Measurements from ENCODE around the gene ADAM17. TPM values are rescaled to one million over a fixed set of nuclear protein-coding genes. Genes with fewer than 3 reads are reported as not detected.

ADAM17 gene
- total RNA-seq, 1 experiment from 2014 or later, result 39.8 TPM

- Histone ChIP-seq H3K4me2 (ENCODE audit: low read depth, low read length, poor library complexity, severe bottlenecking) (no peak overlapping the region), H3K36me3 (ENCODE audit: insufficient read depth, low read length) (peaks cover 65% of the 10 kb centered on the region; the same call in 1 of the 2 replicates), H3K79me2 (ENCODE audit: low read length) (peaks cover 87% of the 10 kb centered on the region), H3K27me3 (ENCODE audit: low read length) (no peaks in the 10 kb centered on the region), H3K9ac (ENCODE audit: low read length) (no peak overlapping the region), H2AFZ (ENCODE audit: low read length) (no peak overlapping the region), H3K9me2 (replicated peaks; ENCODE audit: insufficient read depth, low read length) (no peaks in the 10 kb centered on the region), H3K27ac (ENCODE audit: low read length) (no peak overlapping the region), H3K9me3 (ENCODE audit: low read length) (no peaks in the 10 kb centered on the region), H3K4me3 (ENCODE audit: low read length) (no peak overlapping the region), H3K4me1 (ENCODE audit: low read length) (no peaks in the 10 kb centered on the region; the same call in 1 of the 2 replicates), H4K20me1 (ENCODE audit: insufficient read depth, low read depth, low read length) (no peaks in the 10 kb centered on the region)
- no peak for DNase-seq
Observed at GRCh38 chr2:9532421-9532820, 23.2 kb downstream of the ADAM17 start.

GRCh38 chr2:9527995-9528787 lies 27.4 kb downstream of the ADAM17 start:
- no peaks in the 10 kb centered on the region for H3K27me3 ChIP-seq (ENCODE audit: low read length)
- no peak overlapping the region for H2AFZ ChIP-seq (ENCODE audit: low read length)
- no peak overlapping the region for H3K4me3 ChIP-seq (ENCODE audit: low read length)
- no peak for DNase-seq
- H3K4me2 ChIP-seq (ENCODE audit: low read depth, low read length, poor library complexity, severe bottlenecking), result no peak overlapping the region
- H3K27ac ChIP-seq (ENCODE audit: low read length), result no peak overlapping the region
- H3K9me2 ChIP-seq (replicated peaks; ENCODE audit: insufficient read depth, low read length), result no peaks in the 10 kb centered on the region
- no peak overlapping the region for H3K9ac ChIP-seq (ENCODE audit: low read length)
- peaks cover 57% of the 10 kb centered on the region for H3K36me3 ChIP-seq (ENCODE audit: insufficient read depth, low read length)
- no peaks in the 10 kb centered on the region for H3K4me1 ChIP-seq (ENCODE audit: low read length)
- no peaks in the 10 kb centered on the region for H3K9me3 ChIP-seq (ENCODE audit: low read length)
- no peaks in the 10 kb centered on the region for H4K20me1 ChIP-seq (ENCODE audit: insufficient read depth, low read depth, low read length)
- peaks cover 64% of the 10 kb centered on the region for H3K79me2 ChIP-seq (ENCODE audit: low read length)

- Histone ChIP-seq H3K4me2 (ENCODE audit: low read depth, low read length, poor library complexity, severe bottlenecking) (no peak overlapping the region), H3K9ac (ENCODE audit: low read length) (no peak overlapping the region), H3K36me3 (ENCODE audit: insufficient read depth, low read length) (peaks cover 70% of the 10 kb centered on the region), H3K9me2 (replicated peaks; ENCODE audit: insufficient read depth, low read length) (no peaks in the 10 kb centered on the region), H4K20me1 (ENCODE audit: insufficient read depth, low read depth, low read length) (no peaks in the 10 kb centered on the region), H3K27me3 (ENCODE audit: low read length) (no peaks in the 10 kb centered on the region), H3K9me3 (ENCODE audit: low read length) (no peaks in the 10 kb centered on the region), H2AFZ (ENCODE audit: low read length) (no peak overlapping the region), H3K27ac (ENCODE audit: low read length) (no peak overlapping the region), H3K4me1 (ENCODE audit: low read length) (no peaks in the 10 kb centered on the region), H3K4me3 (ENCODE audit: low read length) (no peak overlapping the region), H3K79me2 (ENCODE audit: low read length) (peaks cover 56% of the 10 kb centered on the region)
- no peak for DNase-seq
Observed at GRCh38 chr2:9525266-9525665, 30.4 kb downstream of the ADAM17 start.

GRCh38 chr2:9524291-9524690 lies 31.3 kb downstream of the ADAM17 start:
- peaks cover 71% of the 10 kb centered on the region for H3K36me3 ChIP-seq (ENCODE audit: insufficient read depth, low read length)
- no peaks in the 10 kb centered on the region for H4K20me1 ChIP-seq (ENCODE audit: insufficient read depth, low read depth, low read length)

GRCh38 chr2:9519250-9519649 lies 36.4 kb downstream of the ADAM17 start:
- Histone ChIP-seq H2AFZ (ENCODE audit: low read length) (no peak overlapping the region), H3K4me2 (ENCODE audit: low read depth, low read length, poor library complexity, severe bottlenecking) (no peak overlapping the region), H3K9me3 (ENCODE audit: low read length) (no peaks in the 10 kb centered on the region), H3K9ac (ENCODE audit: low read length) (no peak overlapping the region), H3K4me1 (ENCODE audit: low read length) (no peaks in the 10 kb centered on the region), H3K27ac (ENCODE audit: low read length) (no peak overlapping the region), H3K9me2 (replicated peaks; ENCODE audit: insufficient read depth, low read length) (no peaks in the 10 kb centered on the region), H3K79me2 (ENCODE audit: low read length) (peaks cover 42% of the 10 kb centered on the region), H3K4me3 (ENCODE audit: low read length) (no peak overlapping the region), H3K27me3 (ENCODE audit: low read length) (no peaks in the 10 kb centered on the region), H4K20me1 (ENCODE audit: insufficient read depth, low read depth, low read length) (no peaks in the 10 kb centered on the region), H3K36me3 (ENCODE audit: insufficient read depth, low read length) (peaks cover 67% of the 10 kb centered on the region)
- DNase-seq, result no peak

More at GRCh38 chr2:9524291-9524690, 31.3 kb downstream of the ADAM17 start:
- Histone ChIP-seq H3K27ac (ENCODE audit: low read length) (no peak overlapping the region), H3K9ac (ENCODE audit: low read length) (no peak overlapping the region), H3K4me2 (ENCODE audit: low read depth, low read length, poor library complexity, severe bottlenecking) (no peak overlapping the region), H3K4me3 (ENCODE audit: low read length) (no peak overlapping the region), H3K79me2 (ENCODE audit: low read length) (peaks cover 53% of the 10 kb centered on the region), H3K27me3 (ENCODE audit: low read length) (no peaks in the 10 kb centered on the region), H3K9me3 (ENCODE audit: low read length) (no peaks in the 10 kb centered on the region), H3K4me1 (ENCODE audit: low read length) (no peaks in the 10 kb centered on the region), H3K9me2 (replicated peaks; ENCODE audit: insufficient read depth, low read length) (no peaks in the 10 kb centered on the region), H2AFZ (ENCODE audit: low read length) (no peak overlapping the region)
- DNase-seq, result no peak

GRCh38 chr2:9518780-9519179 lies 36.9 kb downstream of the ADAM17 start:
- DNase-seq, result no peak
- Histone ChIP-seq H3K9me2 (replicated peaks; ENCODE audit: insufficient read depth, low read length) (no peaks in the 10 kb centered on the region), H3K9ac (ENCODE audit: low read length) (no peak overlapping the region), H3K79me2 (ENCODE audit: low read length) (peaks cover 42% of the 10 kb centered on the region), H3K9me3 (ENCODE audit: low read length) (no peaks in the 10 kb centered on the region), H3K27me3 (ENCODE audit: low read length) (no peaks in the 10 kb centered on the region), H3K4me3 (ENCODE audit: low read length) (no peak overlapping the region), H2AFZ (ENCODE audit: low read length) (no peak overlapping the region), H3K27ac (ENCODE audit: low read length) (no peak overlapping the region), H3K4me1 (ENCODE audit: low read length) (no peaks in the 10 kb centered on the region), H3K36me3 (ENCODE audit: insufficient read depth, low read length) (peaks cover 63% of the 10 kb centered on the region), H4K20me1 (ENCODE audit: insufficient read depth, low read depth, low read length) (no peaks in the 10 kb centered on the region), H3K4me2 (ENCODE audit: low read depth, low read length, poor library complexity, severe bottlenecking) (no peak overlapping the region)

- Histone ChIP-seq H3K9me3 (ENCODE audit: low read length) (no peaks in the 10 kb centered on the region), H3K4me2 (ENCODE audit: low read depth, low read length, poor library complexity, severe bottlenecking) (no peak overlapping the region), H3K79me2 (ENCODE audit: low read length) (peaks cover 36% of the 10 kb centered on the region), H3K9me2 (replicated peaks; ENCODE audit: insufficient read depth, low read length) (no peaks in the 10 kb centered on the region), H3K4me3 (ENCODE audit: low read length) (no peak overlapping the region), H2AFZ (ENCODE audit: low read length) (no peak overlapping the region), H3K27ac (ENCODE audit: low read length) (no peak overlapping the region), H3K27me3 (ENCODE audit: low read length) (no peaks in the 10 kb centered on the region), H3K9ac (ENCODE audit: low read length) (no peak overlapping the region), H3K4me1 (ENCODE audit: low read length) (no peaks in the 10 kb centered on the region), H4K20me1 (ENCODE audit: insufficient read depth, low read depth, low read length) (no peaks in the 10 kb centered on the region), H3K36me3 (ENCODE audit: insufficient read depth, low read length) (peaks cover 58% of the 10 kb centered on the region)
- no peak for DNase-seq
Observed at GRCh38 chr2:9518163-9518562, 37.5 kb downstream of the ADAM17 start.

GRCh38 chr2:9517118-9517782 lies 38.4 kb downstream of the ADAM17 start:
- Histone ChIP-seq H3K4me2 (ENCODE audit: low read depth, low read length, poor library complexity, severe bottlenecking) (no peak overlapping the region), H3K27me3 (ENCODE audit: low read length) (no peaks in the 10 kb centered on the region), H2AFZ (ENCODE audit: low read length) (no peak overlapping the region), H3K27ac (ENCODE audit: low read length) (no peak overlapping the region), H3K9me2 (replicated peaks; ENCODE audit: insufficient read depth, low read length) (no peaks in the 10 kb centered on the region), H3K9me3 (ENCODE audit: low read length) (no peaks in the 10 kb centered on the region), H3K9ac (ENCODE audit: low read length) (no peak overlapping the region), H3K4me1 (ENCODE audit: low read length) (no peaks in the 10 kb centered on the region), H3K36me3 (ENCODE audit: insufficient read depth, low read length) (peaks cover 58% of the 10 kb centered on the region), H3K79me2 (ENCODE audit: low read length) (peaks cover 29% of the 10 kb centered on the region), H3K4me3 (ENCODE audit: low read length) (no peak overlapping the region), H4K20me1 (ENCODE audit: insufficient read depth, low read depth, low read length) (no peaks in the 10 kb centered on the region)
- no peak for DNase-seq
